Measurements from ENCODE around the gene GARNL3.

The GARNL3 gene

GRCh38 chr9:127399736-127400269 is 135.2 kb downstream of the GARNL3 start:
- no peaks in the 10 kb centered on the region for H3K9me3 ChIP-seq (ENCODE audit: control insufficient read depth, low read length)
- peaks cover 11% of the 10 kb centered on the region for H3K36me3 ChIP-seq (ENCODE audit: control insufficient read depth, insufficient read depth, low read length)
- WGBS, 2 experiments, result 92 to 95% methylated on average over 14 of the region's 14 CpGs
- H3K27me3 ChIP-seq (ENCODE audit: control insufficient read depth, insufficient read depth, low read length, poor library complexity, severe bottlenecking), result peaks cover 25% of the 10 kb centered on the region
- H3K27ac ChIP-seq (ENCODE audit: insufficient read depth, low read depth, low read length, poor library complexity, severe bottlenecking), result no peak overlapping the region
- H3K4me3 ChIP-seq (ENCODE audit: insufficient read depth, low read depth, low read length), result no peak overlapping the region
- no peaks in the 10 kb centered on the region for H3K4me1 ChIP-seq (ENCODE audit: control insufficient read depth, insufficient read depth, low read length)

DNA sequence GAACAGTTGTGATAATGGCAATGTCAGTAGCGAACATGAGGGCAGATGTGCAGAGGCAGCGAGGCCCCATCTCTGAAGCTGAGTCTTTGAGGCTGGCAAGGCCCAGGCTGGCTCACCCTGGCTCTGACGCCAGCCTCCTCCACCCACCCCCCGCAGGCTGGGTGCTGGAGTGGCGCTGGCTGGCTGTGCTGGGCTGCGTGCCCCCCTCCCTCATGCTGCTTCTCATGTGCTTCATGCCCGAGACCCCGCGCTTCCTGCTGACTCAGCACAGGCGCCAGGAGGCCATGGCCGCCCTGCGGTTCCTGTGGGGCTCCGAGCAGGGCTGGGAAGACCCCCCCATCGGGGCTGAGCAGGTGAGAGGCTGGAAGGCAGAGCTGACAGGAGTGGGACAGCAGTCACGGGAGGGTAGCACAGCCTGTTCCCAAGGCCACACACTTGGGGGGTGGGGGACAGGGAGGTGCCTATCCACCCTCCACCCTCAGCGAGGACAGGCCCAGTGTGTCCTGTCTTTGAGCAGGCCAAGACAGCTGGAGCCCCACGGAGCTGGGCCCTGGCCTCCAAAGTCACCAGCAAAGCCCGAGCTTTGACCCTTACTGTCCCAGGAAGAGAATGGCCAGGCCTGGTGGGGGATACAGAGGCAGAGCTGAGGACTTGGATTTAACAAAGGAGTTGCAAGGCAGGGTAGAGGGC is 138.0 kb downstream of the GARNL3 start:
- H3K27me3 ChIP-seq (ENCODE audit: control insufficient read depth, insufficient read depth, low read length, poor library complexity, severe bottlenecking), result peaks cover 8% of the 10 kb centered on the region
- no peaks in the 10 kb centered on the region for H3K9me3 ChIP-seq (ENCODE audit: control insufficient read depth, low read length)
- H3K4me3 ChIP-seq (ENCODE audit: insufficient read depth, low read depth, low read length), result no peak overlapping the region
- peaks cover 11% of the 10 kb centered on the region for H3K36me3 ChIP-seq (ENCODE audit: control insufficient read depth, insufficient read depth, low read length)
- WGBS, 2 experiments, result 90% methylated on average over 18 of the region's 18 CpGs
- no peak overlapping the region for H3K27ac ChIP-seq (ENCODE audit: insufficient read depth, low read depth, low read length, poor library complexity, severe bottlenecking)
- H3K4me1 ChIP-seq (ENCODE audit: control insufficient read depth, insufficient read depth, low read length), result peaks cover 8% of the 10 kb centered on the region

DNA sequence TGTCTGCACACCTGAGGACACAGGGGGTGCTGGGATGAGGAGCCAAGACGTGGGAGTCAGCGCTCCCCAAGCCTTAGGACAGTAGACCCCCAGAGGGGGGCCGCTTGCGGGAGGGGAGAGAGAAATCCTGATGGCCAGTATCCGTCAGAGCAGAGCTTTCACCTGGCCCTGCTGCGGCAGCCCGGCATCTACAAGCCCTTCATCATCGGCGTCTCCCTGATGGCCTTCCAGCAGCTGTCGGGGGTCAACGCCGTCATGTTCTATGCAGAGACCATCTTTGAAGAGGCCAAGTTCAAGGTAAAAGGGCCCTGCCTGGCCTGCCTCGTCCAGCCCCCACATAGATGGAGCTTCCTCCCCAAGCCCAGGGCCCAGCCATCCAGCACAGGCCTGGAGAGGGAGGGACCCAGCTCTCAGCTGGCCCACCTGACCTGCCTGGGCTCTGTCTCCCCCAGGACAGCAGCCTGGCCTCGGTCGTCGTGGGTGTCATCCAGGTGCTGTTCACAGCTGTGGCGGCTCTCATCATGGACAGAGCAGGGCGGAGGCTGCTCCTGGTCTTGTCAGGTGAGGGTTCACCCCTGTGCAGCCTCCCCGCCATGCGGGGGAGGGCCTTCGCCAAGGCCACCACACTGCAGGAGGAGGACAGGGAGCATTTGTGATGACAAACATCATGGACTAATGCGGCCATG is 139.1 kb downstream of the GARNL3 start:
- peaks cover 11% of the 10 kb centered on the region for H3K36me3 ChIP-seq (ENCODE audit: control insufficient read depth, insufficient read depth, low read length)
- no peak overlapping the region for H3K27ac ChIP-seq (ENCODE audit: insufficient read depth, low read depth, low read length, poor library complexity, severe bottlenecking)
- H3K27me3 ChIP-seq (ENCODE audit: control insufficient read depth, insufficient read depth, low read length, poor library complexity, severe bottlenecking), result no peaks in the 10 kb centered on the region
- 89 to 94% methylated on average over 21 to 22 of the region's 22 CpGs for WGBS, 2 experiments
- H3K4me1 ChIP-seq (ENCODE audit: control insufficient read depth, insufficient read depth, low read length), result peaks cover 8% of the 10 kb centered on the region
- no peak overlapping the region for H3K4me3 ChIP-seq (ENCODE audit: insufficient read depth, low read depth, low read length)
- no peaks in the 10 kb centered on the region for H3K9me3 ChIP-seq (ENCODE audit: control insufficient read depth, low read length)

- H3K27ac ChIP-seq (ENCODE audit: insufficient read depth, low read depth, low read length, poor library complexity, severe bottlenecking), result no peak overlapping the region
- WGBS, 2 experiments, result 94 to 96% methylated on average over 23 of the region's 23 CpGs
- peaks cover 11% of the 10 kb centered on the region for H3K36me3 ChIP-seq (ENCODE audit: control insufficient read depth, insufficient read depth, low read length)
- peaks cover 8% of the 10 kb centered on the region for H3K4me1 ChIP-seq (ENCODE audit: control insufficient read depth, insufficient read depth, low read length)
- no peaks in the 10 kb centered on the region for H3K27me3 ChIP-seq (ENCODE audit: control insufficient read depth, insufficient read depth, low read length, poor library complexity, severe bottlenecking)
- no peak overlapping the region for H3K4me3 ChIP-seq (ENCODE audit: insufficient read depth, low read depth, low read length)
- no peaks in the 10 kb centered on the region for H3K9me3 ChIP-seq (ENCODE audit: control insufficient read depth, low read length)
Measured at GRCh38 chr9:127404631-127405030, 140.1 kb downstream of the GARNL3 start.

GRCh38 chr9:127405344-127406125 is 141.0 kb downstream of the GARNL3 start:
- WGBS, 2 experiments, result 95 to 96% methylated on average over 20 of the region's 20 CpGs

DNA sequence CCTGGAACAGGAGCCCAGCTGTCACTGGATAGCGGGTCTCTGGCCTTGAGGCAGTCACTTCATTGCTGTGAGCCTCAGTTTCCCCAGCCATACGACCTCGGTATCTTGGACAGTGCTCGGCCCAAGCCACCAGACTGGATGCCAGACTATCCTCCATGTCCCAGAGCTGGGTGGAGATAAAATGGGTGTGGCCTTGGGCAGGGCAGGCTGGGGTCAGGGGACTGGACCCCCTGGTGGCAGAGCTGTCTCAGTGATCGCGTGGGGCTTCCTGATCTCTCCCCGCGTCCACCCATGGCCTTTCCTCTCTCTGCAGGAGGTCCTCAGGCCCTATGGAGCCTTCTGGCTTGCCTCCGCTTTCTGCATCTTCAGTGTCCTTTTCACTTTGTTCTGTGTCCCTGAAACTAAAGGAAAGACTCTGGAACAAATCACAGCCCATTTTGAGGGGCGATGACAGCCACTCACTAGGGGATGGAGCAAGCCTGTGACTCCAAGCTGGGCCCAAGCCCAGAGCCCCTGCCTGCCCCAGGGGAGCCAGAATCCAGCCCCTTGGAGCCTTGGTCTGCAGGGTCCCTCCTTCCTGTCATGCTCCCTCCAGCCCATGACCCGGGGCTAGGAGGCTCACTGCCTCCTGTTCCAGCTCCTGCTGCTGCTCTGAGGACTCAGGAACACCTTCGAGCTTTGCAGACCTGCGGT is 142.4 kb downstream of the GARNL3 start:
- Histone ChIP-seq H3K9me3 (ENCODE audit: control insufficient read depth, low read length) (no peaks in the 10 kb centered on the region), H3K4me1 (ENCODE audit: control insufficient read depth, insufficient read depth, low read length) (peaks cover 8% of the 10 kb centered on the region), H3K4me3 (ENCODE audit: insufficient read depth, low read depth, low read length) (no peak overlapping the region), H3K27me3 (ENCODE audit: control insufficient read depth, insufficient read depth, low read length, poor library complexity, severe bottlenecking) (no peaks in the 10 kb centered on the region), H3K27ac (ENCODE audit: insufficient read depth, low read depth, low read length, poor library complexity, severe bottlenecking) (no peak overlapping the region), H3K36me3 (ENCODE audit: control insufficient read depth, insufficient read depth, low read length) (peaks cover 11% of the 10 kb centered on the region)
- 84 to 85% methylated on average over 13 of the region's 13 CpGs for WGBS, 2 experiments

More at GRCh38 chr9:127405344-127406125, 141.0 kb downstream of the GARNL3 start:
- H3K9me3 ChIP-seq (ENCODE audit: control insufficient read depth, low read length), result no peaks in the 10 kb centered on the region
- no peak overlapping the region for H3K27ac ChIP-seq (ENCODE audit: insufficient read depth, low read depth, low read length, poor library complexity, severe bottlenecking)
- H3K4me3 ChIP-seq (ENCODE audit: insufficient read depth, low read depth, low read length), result no peak overlapping the region
- peaks cover 11% of the 10 kb centered on the region for H3K36me3 ChIP-seq (ENCODE audit: control insufficient read depth, insufficient read depth, low read length)
- no peaks in the 10 kb centered on the region for H3K27me3 ChIP-seq (ENCODE audit: control insufficient read depth, insufficient read depth, low read length, poor library complexity, severe bottlenecking)
- peaks cover 8% of the 10 kb centered on the region for H3K4me1 ChIP-seq (ENCODE audit: control insufficient read depth, insufficient read depth, low read length)

GRCh38 chr9:127407492-127407843 is 142.9 kb downstream of the GARNL3 start:
- Histone ChIP-seq H3K9me3 (ENCODE audit: control insufficient read depth, low read length) (no peaks in the 10 kb centered on the region), H3K27me3 (ENCODE audit: control insufficient read depth, insufficient read depth, low read length, poor library complexity, severe bottlenecking) (no peaks in the 10 kb centered on the region), H3K4me3 (ENCODE audit: insufficient read depth, low read depth, low read length) (no peak overlapping the region), H3K4me1 (ENCODE audit: control insufficient read depth, insufficient read depth, low read length) (peaks cover 8% of the 10 kb centered on the region), H3K36me3 (ENCODE audit: control insufficient read depth, insufficient read depth, low read length) (peaks cover 11% of the 10 kb centered on the region), H3K27ac (ENCODE audit: insufficient read depth, low read depth, low read length, poor library complexity, severe bottlenecking) (no peak overlapping the region)
- WGBS, 2 experiments, result 82 to 90% methylated on average over 6 of the region's 6 CpGs

- Histone ChIP-seq H3K27me3 (ENCODE audit: control insufficient read depth, insufficient read depth, low read length, poor library complexity, severe bottlenecking) (no peaks in the 10 kb centered on the region), H3K9me3 (ENCODE audit: control insufficient read depth, low read length) (no peaks in the 10 kb centered on the region), H3K4me3 (ENCODE audit: insufficient read depth, low read depth, low read length) (no peak overlapping the region), H3K27ac (ENCODE audit: insufficient read depth, low read depth, low read length, poor library complexity, severe bottlenecking) (no peak overlapping the region), H3K36me3 (ENCODE audit: control insufficient read depth, insufficient read depth, low read length) (no peaks in the 10 kb centered on the region), H3K4me1 (ENCODE audit: control insufficient read depth, insufficient read depth, low read length) (peaks cover 8% of the 10 kb centered on the region)
- 95 to 99% methylated on average over 3 to 4 of the region's 4 CpGs for WGBS, 2 experiments
Measured at GRCh38 chr9:127411122-127411521, 146.5 kb downstream of the GARNL3 start.

- Histone ChIP-seq H3K27me3 (ENCODE audit: control insufficient read depth, insufficient read depth, low read length, poor library complexity, severe bottlenecking) (no peaks in the 10 kb centered on the region), H3K9me3 (ENCODE audit: control insufficient read depth, low read length) (no peaks in the 10 kb centered on the region), H3K4me3 (ENCODE audit: insufficient read depth, low read depth, low read length) (no peak overlapping the region), H3K27ac (ENCODE audit: insufficient read depth, low read depth, low read length, poor library complexity, severe bottlenecking) (no peak overlapping the region), H3K36me3 (ENCODE audit: control insufficient read depth, insufficient read depth, low read length) (no peaks in the 10 kb centered on the region), H3K4me1 (ENCODE audit: control insufficient read depth, insufficient read depth, low read length) (no peaks in the 10 kb centered on the region)
- WGBS, 2 experiments, result 84 to 94% methylated on average over 4 of the region's 4 CpGs
Measured at GRCh38 chr9:127415141-127415540, 150.6 kb downstream of the GARNL3 start.
